Measurements from ENCODE around the gene GCN1. TPM values are rescaled to one million over a fixed set of nuclear protein-coding genes. Genes with fewer than 3 reads are reported as not detected.
"Not testable (repeated sequence)": the region's sequence is repeated elsewhere in the genome, so short reads cannot be mapped to it uniquely, and the experiment has no call there.

GCN1 gene
- total RNA-seq, 2 experiments from 2014 or later = 217 to 343 TPM

DNA sequence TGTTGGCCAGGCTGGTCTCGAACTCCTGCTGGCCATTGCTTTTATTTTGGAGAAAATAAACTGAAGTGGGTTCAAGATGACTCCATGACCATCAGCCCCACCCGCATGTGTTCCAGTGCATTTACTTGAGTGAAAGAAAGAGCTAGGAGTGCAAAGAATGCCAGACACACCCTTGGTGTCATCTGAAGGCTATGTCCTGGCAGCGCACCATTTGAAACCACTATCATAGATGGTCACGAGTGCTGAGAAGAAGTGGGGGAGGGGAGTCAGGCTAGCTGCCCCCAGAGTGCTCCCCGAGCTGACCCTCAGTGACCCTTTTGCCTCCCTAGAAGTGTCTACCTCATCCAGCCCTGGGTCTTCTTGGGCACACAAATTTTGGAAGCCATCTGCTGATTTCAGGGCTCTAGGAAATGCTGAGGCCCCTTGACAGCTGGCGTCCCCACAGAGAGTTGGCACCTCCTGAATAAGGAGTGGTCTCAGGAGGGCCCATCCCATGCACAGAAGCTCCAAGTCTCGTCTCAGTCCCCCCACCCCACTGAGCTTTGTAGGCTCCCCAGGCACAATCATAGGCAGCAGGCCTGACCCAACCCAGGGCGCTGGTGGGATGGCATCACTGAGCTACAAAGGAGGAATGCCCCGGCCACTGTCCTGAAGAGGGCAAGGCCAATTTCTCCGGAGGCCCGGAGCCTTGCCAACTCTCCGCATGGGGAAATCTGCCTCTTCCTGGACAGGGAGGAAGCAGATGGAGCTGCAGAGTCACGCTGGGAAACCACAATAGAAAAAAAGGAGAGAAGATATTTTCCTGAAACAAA, 43.1 kb upstream of the GCN1 start:
- H3K4me2 ChIP-seq (ENCODE audit: low read length) = no peak overlapping the region
- no peak for DNase-seq (ENCODE audit: low spot score)
- BruUV-seq (replicated peaks) = no TSS peak
- intact Hi-C loops (cut with micrococcal nuclease; ENCODE audit: unreplicated experiment) = no loop called here
- H2AFZ ChIP-seq (ENCODE audit: low read length) = no peak overlapping the region
- peaks cover 6% of the 10 kb centered on the region for H3K4me1 ChIP-seq (ENCODE audit: insufficient read depth, low read length, poor library complexity, severe bottlenecking)
- H3K4me3 ChIP-seq (ENCODE audit: low read depth, low read length, poor library complexity, severe bottlenecking) = no peak overlapping the region
- no peak for TF ChIP-seq EZH2phosphoT487 (IDR thresholded peaks at IDR 0.05; ENCODE audit: borderline replicate concordance, low read depth, low read length)
- TF ChIP-seq, protein P1, sequence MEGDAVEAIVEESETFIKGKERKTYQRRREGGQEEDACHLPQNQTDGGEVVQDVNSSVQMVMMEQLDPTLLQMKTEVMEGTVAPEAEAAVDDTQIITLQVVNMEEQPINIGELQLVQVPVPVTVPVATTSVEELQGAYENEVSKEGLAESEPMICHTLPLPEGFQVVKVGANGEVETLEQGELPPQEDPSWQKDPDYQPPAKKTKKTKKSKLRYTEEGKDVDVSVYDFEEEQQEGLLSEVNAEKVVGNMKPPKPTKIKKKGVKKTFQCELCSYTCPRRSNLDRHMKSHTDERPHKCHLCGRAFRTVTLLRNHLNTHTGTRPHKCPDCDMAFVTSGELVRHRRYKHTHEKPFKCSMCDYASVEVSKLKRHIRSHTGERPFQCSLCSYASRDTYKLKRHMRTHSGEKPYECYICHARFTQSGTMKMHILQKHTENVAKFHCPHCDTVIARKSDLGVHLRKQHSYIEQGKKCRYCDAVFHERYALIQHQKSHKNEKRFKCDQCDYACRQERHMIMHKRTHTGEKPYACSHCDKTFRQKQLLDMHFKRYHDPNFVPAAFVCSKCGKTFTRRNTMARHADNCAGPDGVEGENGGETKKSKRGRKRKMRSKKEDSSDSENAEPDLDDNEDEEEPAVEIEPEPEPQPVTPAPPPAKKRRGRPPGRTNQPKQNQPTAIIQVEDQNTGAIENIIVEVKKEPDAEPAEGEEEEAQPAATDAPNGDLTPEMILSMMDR (conservative IDR thresholded peaks at IDR 0.05; ENCODE audit: low read length) = no peak
- H3K27ac ChIP-seq (ENCODE audit: low read depth, low read length, poor library complexity, severe bottlenecking) = no peak overlapping the region
- H4K20me1 ChIP-seq (ENCODE audit: insufficient read depth, low read length) = no peaks in the 10 kb centered on the region
- H3K79me2 ChIP-seq (ENCODE audit: insufficient read depth, low read depth, low read length) = no peaks in the 10 kb centered on the region
- CTCF ChIA-PET (ENCODE audit: unreplicated experiment) = no interaction called here
- POLR2A ChIA-PET = interaction anchor here (0.5 to 1.4 kb wide), 5 partner anchors 28 to 237 kb away, joined by 3 to 5 read pairs (median 3); partner anchors contain the start of genes PXN and RPLP0
- no peaks in the 10 kb centered on the region for H3K36me3 ChIP-seq (ENCODE audit: insufficient read depth, low read length)
- no peaks in the 10 kb centered on the region for H3K9me2 ChIP-seq (ENCODE audit: insufficient read depth, low read length)
- H3K9me3 ChIP-seq (ENCODE audit: low read length) = no peaks in the 10 kb centered on the region

DNA sequence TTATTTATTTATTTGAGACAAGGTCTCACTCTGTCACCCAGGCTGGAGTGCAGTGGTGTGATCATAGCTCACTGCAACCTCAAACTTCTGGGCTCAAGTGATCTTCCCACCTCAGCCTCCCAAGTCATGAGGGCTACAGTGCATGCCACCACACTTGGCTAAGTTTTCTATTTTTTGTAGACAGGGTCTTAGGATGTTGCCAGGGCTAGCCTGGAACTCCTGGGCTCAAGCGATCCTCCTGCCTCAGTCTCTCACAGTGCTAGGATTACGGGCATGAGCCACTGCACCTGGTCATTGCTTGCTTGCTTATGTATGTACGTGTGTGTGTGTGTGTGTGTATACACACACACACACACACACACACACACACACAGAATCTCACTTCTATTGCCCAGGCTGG, 42.3 kb upstream of the GCN1 start:
- H3K79me2 ChIP-seq (ENCODE audit: insufficient read depth, low read depth, low read length); H3K9me2 ChIP-seq (ENCODE audit: insufficient read depth, low read length); intact Hi-C loops (cut with micrococcal nuclease; ENCODE audit: unreplicated experiment); H3K4me3 ChIP-seq (ENCODE audit: low read depth, low read length, poor library complexity, severe bottlenecking); H3K4me2 ChIP-seq (ENCODE audit: low read length); CTCF ChIA-PET (ENCODE audit: unreplicated experiment); H2AFZ ChIP-seq (ENCODE audit: low read length); H4K20me1 ChIP-seq (ENCODE audit: insufficient read depth, low read length); H3K9me3 ChIP-seq (ENCODE audit: low read length); H3K27ac ChIP-seq (ENCODE audit: low read depth, low read length, poor library complexity, severe bottlenecking); BruUV-seq (replicated peaks); H3K36me3 ChIP-seq (ENCODE audit: insufficient read depth, low read length); H3K4me1 ChIP-seq (ENCODE audit: insufficient read depth, low read length, poor library complexity, severe bottlenecking); DNase-seq (ENCODE audit: low spot score): not testable (repeated sequence)
- POLR2A ChIA-PET = interaction anchor here (0.5 to 1.8 kb wide), 5 partner anchors 24 to 236 kb away, joined by 3 to 5 read pairs (median 4); partner anchors contain the start of genes PXN and RPLP0

- no TSS peak for BruUV-seq (replicated peaks)
- no peaks in the 10 kb centered on the region for H3K9me3 ChIP-seq (ENCODE audit: low read length)
- POLR2A ChIA-PET = interaction anchor here (1.1 to 1.8 kb wide), 4 partner anchors 13 to 34 kb away, joined by 3 to 5 read pairs (median 4); partner anchors contain the start of genes PXN and RPLP0
- CTCF ChIA-PET (ENCODE audit: unreplicated experiment) = no interaction called here
- peaks cover 19% of the 10 kb centered on the region for H3K4me1 ChIP-seq (ENCODE audit: insufficient read depth, low read length, poor library complexity, severe bottlenecking)
- no peaks in the 10 kb centered on the region for H3K79me2 ChIP-seq (ENCODE audit: insufficient read depth, low read depth, low read length)
- H4K20me1 ChIP-seq (ENCODE audit: insufficient read depth, low read length) = no peaks in the 10 kb centered on the region
- H3K27ac ChIP-seq (ENCODE audit: low read depth, low read length, poor library complexity, severe bottlenecking) = no peak overlapping the region
- no peak overlapping the region for H3K4me3 ChIP-seq (ENCODE audit: low read depth, low read length, poor library complexity, severe bottlenecking)
- DNase-seq (ENCODE audit: low spot score) = peak; percentile 31
- no peaks in the 10 kb centered on the region for H3K9me2 ChIP-seq (ENCODE audit: insufficient read depth, low read length)
- H3K4me2 ChIP-seq (ENCODE audit: low read length) = no peak overlapping the region
- intact Hi-C loops (cut with micrococcal nuclease; ENCODE audit: unreplicated experiment) = no loop called here
- no peak overlapping the region for H2AFZ ChIP-seq (ENCODE audit: low read length)
- H3K36me3 ChIP-seq (ENCODE audit: insufficient read depth, low read length) = no peaks in the 10 kb centered on the region
- no peak for TF ChIP-seq EZH2phosphoT487 (IDR thresholded peaks at IDR 0.05; ENCODE audit: borderline replicate concordance, low read depth, low read length)
- TF ChIP-seq, protein P1 (conservative IDR thresholded peaks at IDR 0.05; ENCODE audit: low read length) = peak; percentile 71
Measured at GRCh38 chr12:120235369-120236323, 41.1 kb upstream of the GCN1 start.

All from OCI-LY7 (cell line).